GM12878 (cell line): ENCODE measurements around the gene NPHP1. TPM values are rescaled to one million over a fixed set of nuclear protein-coding genes. Genes with fewer than 3 reads are reported as not detected.

Source experiments
- ATAC-seq: fragments of 200-7000 bp; cut with Tn5 transposase; 3 replicates; pipeline ENCODE4 v1.9.1; 2020; ENCODE audit warnings: mild to moderate bottlenecking, moderate library complexity
- BruUV-seq: library from RNA; stranded (reverse); fragments of 400-500 nt; replicated peaks from 2 replicates; lab custom pipeline; 2021; lab: Mats Ljungman, UMichigan
- CTCF ChIA-PET: fragments of 300-600 bp; sonication (Branson Sonifier 250); formaldehyde crosslinking; extraction: SDS; loops from one replicate; lab custom pipeline; 2021; ENCODE audit warnings: inconsistent platforms; lab: Yijun Ruan, JAX
- POLR2A ChIA-PET: fragments of 350-600 bp; formaldehyde crosslinking; extraction: SDS; loops from one replicate; lab custom pipeline; 2021; ENCODE audit warnings: inconsistent platforms; lab: Charles Lee
- RAD21 ChIA-PET: fragments of 300-600 bp; sonication (Branson Sonifier 250); formaldehyde crosslinking; loops from one replicate; lab custom pipeline; 2023; ENCODE audit warnings: antibody characterized with exemption; ENCODE audit not compliant: unreplicated experiment; lab: Charles Lee
- SMC1A ChIA-PET: fragments of 300-600 bp; sonication (Branson Sonifier 250); formaldehyde crosslinking; loops from one replicate; lab custom pipeline; 2023; ENCODE audit not compliant: unreplicated experiment, uncharacterized antibody; lab: Charles Lee
- DNase-seq: peaks from one replicate; pipeline ENCODE4 v3.0.0-alpha.2; 2011; ENCODE audit warnings: low read depth, low spot score
- FAIRE-seq: peaks from 3 replicates; lab custom pipeline; 2011; peaks lifted over from hg19 to GRCh38; lab: Jason Lieb, UNC
- H2AFZ ChIP-seq: 2 replicates; pipeline ENCODE4 v1.6.0; 2011; ENCODE audit warnings: low read depth, low read length, control low read depth; ENCODE audit not compliant: control insufficient read depth
- H3K27ac ChIP-seq: 2 replicates; pipeline ENCODE4 v1.5.1; 2011; ENCODE audit warnings: control low read depth; ENCODE audit not compliant: control insufficient read depth, insufficient read depth
- H3K27me3 ChIP-seq, 2 experiments: replicated peaks in 1 of 2; 2 replicates each; pipeline versions ENCODE4 v1.6.0 to v1.6.1; 2011; ENCODE audit warnings: low read length in 1 of 2; ENCODE audit not compliant: control insufficient read depth in 2 of 2, insufficient read depth in 2 of 2
- H3K36me3 ChIP-seq, 2 experiments: 2 replicates each; pipeline ENCODE4 v1.5.1; 2011; ENCODE audit warnings: low read length in 1 of 2; ENCODE audit not compliant: control insufficient read depth in 2 of 2, insufficient read depth in 2 of 2
- H3K4me1 ChIP-seq: 2 replicates; pipeline ENCODE4 v1.6.1; 2011; ENCODE audit warnings: mild to moderate bottlenecking, low read length, moderate library complexity, mixed read lengths; ENCODE audit not compliant: control insufficient read depth, insufficient read depth
- H3K4me2 ChIP-seq: 2 replicates; pipeline ENCODE4 v1.6.0; 2011; ENCODE audit warnings: control low read depth; ENCODE audit not compliant: control insufficient read depth, insufficient read depth
- H3K4me3 ChIP-seq: fragments of 200-600 bp; sonication (generic); 2 replicates; pipeline ENCODE4 v1.5.1; 2016
- H3K79me2 ChIP-seq: 2 replicates; pipeline ENCODE4 v1.6.0; 2011; ENCODE audit warnings: low read length; ENCODE audit not compliant: control insufficient read depth, insufficient read depth
- H3K9ac ChIP-seq: 2 replicates; pipeline ENCODE4 v1.8.0; 2011; ENCODE audit warnings: low read length, control low read depth, mixed read lengths; ENCODE audit not compliant: control insufficient read depth, insufficient read depth
- H3K9me3 ChIP-seq: replicated peaks from 3 replicates; pipeline ENCODE4 v1.5.1; 2011; ENCODE audit warnings: mild to moderate bottlenecking, low read length; ENCODE audit not compliant: control insufficient read depth, insufficient read depth
- H4K20me1 ChIP-seq: 2 replicates; pipeline ENCODE4 v1.6.0; 2011; ENCODE audit not compliant: control insufficient read depth, insufficient read depth
- ATF7 ChIP-seq: fragments of 450-650 bp; IDR thresholded peaks from 2 replicates; pipeline ENCODE4 v1.6.1; 2016; ENCODE audit warnings: low read depth, mild to moderate bottlenecking
- DPF2 ChIP-seq: fragments of 450-650 bp; IDR thresholded peaks from 2 replicates; pipeline ENCODE4 v1.6.1; 2017; ENCODE audit warnings: mild to moderate bottlenecking
- E2F8 ChIP-seq: fragments of 450-650 bp; IDR thresholded peaks from 2 replicates; pipeline ENCODE4 v1.6.1; 2018; ENCODE audit warnings: mild to moderate bottlenecking, low read depth, moderate library complexity; ENCODE audit not compliant: partially characterized antibody
- EED ChIP-seq: sonication (generic); IDR thresholded peaks from 2 replicates; pipeline ENCODE4 v1.6.1; 2016; ENCODE audit warnings: antibody characterized with exemption, low read depth
- ESRRA ChIP-seq: IDR thresholded peaks from 2 replicates; pipeline ENCODE4 v1.6.1; 2012; ENCODE audit warnings: mild to moderate bottlenecking, low read length, improper control_type of control experiment
- FOXK2 ChIP-seq: fragments of 450-650 bp; IDR thresholded peaks from 2 replicates; pipeline ENCODE4 v1.6.1; 2017; ENCODE audit warnings: mild to moderate bottlenecking, moderate library complexity
- FOXM1 ChIP-seq: IDR thresholded peaks from 2 replicates; pipeline ENCODE4 v1.6.1; 2012; ENCODE audit warnings: low read depth, mild to moderate bottlenecking, inconsistent platforms, low read length, moderate library complexity
- IKZF2 ChIP-seq, 2 experiments: fragments of 450-650 bp; IDR thresholded peaks; 2 replicates each; pipeline ENCODE4 v1.6.1; 2017; ENCODE audit warnings: mild to moderate bottlenecking in 2 of 2, moderate library complexity in 2 of 2
- MEF2B ChIP-seq: fragments of 450-650 bp; IDR thresholded peaks from 2 replicates; pipeline ENCODE4 v1.6.1; 2018; ENCODE audit warnings: mild to moderate bottlenecking, moderate library complexity; ENCODE audit not compliant: partially characterized antibody, poor library complexity, severe bottlenecking
- MTA3 ChIP-seq: IDR thresholded peaks from 2 replicates; pipeline ENCODE4 v1.6.1; 2012; ENCODE audit warnings: low read length, inconsistent platforms, borderline replicate concordance
- MYB ChIP-seq: fragments of 150-350 bp; IDR thresholded peaks from 2 replicates; pipeline ENCODE4 v1.6.1; 2014; ENCODE audit warnings: mild to moderate bottlenecking, low read depth, low read length, borderline replicate concordance
- NFYB ChIP-seq: IDR thresholded peaks from 2 replicates; pipeline ENCODE4 v1.6.1; 2011; ENCODE audit warnings: low read depth, mild to moderate bottlenecking, low read length, improper control_type of control experiment, moderate library complexity; ENCODE audit not compliant: insufficient read depth
- NR2F1 ChIP-seq: fragments of 450-650 bp; conservative IDR thresholded peaks from 2 replicates; pipeline ENCODE4 v1.6.1; 2017; ENCODE audit warnings: mild to moderate bottlenecking
- RB1 ChIP-seq: fragments of 450-650 bp; formaldehyde crosslinking; IDR thresholded peaks from 2 replicates; pipeline ENCODE4 v1.6.1; 2017; ENCODE audit warnings: mild to moderate bottlenecking, borderline replicate concordance
- STAT1 ChIP-seq: fragments of 450-650 bp; conservative IDR thresholded peaks from 2 replicates; pipeline ENCODE4 v1.6.1; 2014; ENCODE audit warnings: antibody characterized with exemption, mild to moderate bottlenecking
- TARDBP ChIP-seq: IDR thresholded peaks from 2 replicates; pipeline ENCODE4 v1.6.1; 2016; ENCODE audit warnings: borderline replicate concordance
- TCF12 ChIP-seq: IDR thresholded peaks from 2 replicates; pipeline ENCODE4 v1.6.1; 2011; ENCODE audit warnings: low read depth, mild to moderate bottlenecking, low read length
- WRNIP1 ChIP-seq: IDR thresholded peaks from 2 replicates; pipeline ENCODE4 v1.6.1; 2011; ENCODE audit warnings: low read depth, low read length, improper control_type of control experiment, borderline replicate concordance
- ZBED1 ChIP-seq: IDR thresholded peaks from 2 replicates; pipeline ENCODE4 v1.6.1; 2016; ENCODE audit warnings: borderline replicate concordance
- ZNF24 ChIP-seq: fragments of 450-650 bp; IDR thresholded peaks from 2 replicates; pipeline ENCODE4 v1.6.1; 2017; ENCODE audit warnings: antibody characterized with exemption, mild to moderate bottlenecking
- WGBS: methylation state at CpG from one replicate; pipeline ENCODE4 v1.1.6; 2016; ENCODE audit warnings: low lambda C conversion rate; ENCODE audit not compliant: insufficient replicate concordance, insufficient coverage; ENCODE audit errors: missing lambda C conversion rate; 5-methylcytosine and 5-hydroxymethylcytosine counted together
- in situ Hi-C: fragments of 300-500 bp; cut with MboI; formaldehyde crosslinking; loops from 9 replicates; pipeline ENCODE4 v1.14.3; 2018; ENCODE audit warnings: mixed read lengths
- intact Hi-C: fragments of 100-400 bp; cut with micrococcal nuclease; formaldehyde crosslinking; loops from one replicate; pipeline ENCODE4 v1.14.2; 2022; ENCODE audit not compliant: unreplicated experiment
- polyA plus RNA-seq, 11 experiments: library from polyadenylated mRNA; depleted of rRNA in 4 of 11; unstranded in 6 of 11; stranded (reverse) in 5 of 11; fragments of >200 nt; fragmentation: Nextera tagmentation in 4 of 11; fragmentation: Illumina TruSeq in 1 of 11; extraction: Ambion mirVana in 4 of 11; extraction: Trizol in 1 of 11; gene quantifications; 1 replicate in 1 of 11; 2 replicates in 10 of 11; pipeline versions ENCODE4 v1.2.1 to v1.2.3, GENCODE V29; 2011 to 2016; ENCODE audit warnings: inconsistent platforms in 2 of 11, missing spikeins in 2 of 11, low read depth in 1 of 11
- total RNA-seq, 4 experiments: library from RNA; depleted of rRNA in 3 of 4; stranded (reverse); fragments of >200 nt in 3 of 4; fragmentation: Illumina TruSeq in 1 of 4; extraction: Trizol in 1 of 4; gene quantifications; 2 replicates each; pipeline versions ENCODE4 v1.2.1 to v1.2.3, GENCODE V29; 2013 to 2021

Gene NPHP1
- total and polyA plus RNA-seq, 10 of the 15 experiments (the other 5 are each of a cell fraction or from before 2014, with no cell fraction given): 0.23 to 3.5 (median 1.2) TPM

- no peak overlapping the region for H3K4me3 ChIP-seq
- H3K79me2 ChIP-seq: no peaks in the 10 kb centered on the region
- no TSS peak for BruUV-seq
- H3K27me3 ChIP-seq: no peaks in the 10 kb centered on the region
- H4K20me1 ChIP-seq: no peaks in the 10 kb centered on the region
- no peak for DNase-seq
- no peaks in the 10 kb centered on the region for H3K9me3 ChIP-seq
- no peak for ATAC-seq
- in situ Hi-C loops (loop anchor here (25.0 kb wide), 1 partner anchor 1515 kb away; no protein-coding TSS in a partner anchor), intact Hi-C loops (no loop called here)
- no peak overlapping the region for H3K9ac ChIP-seq
- TF ChIP-seq TARDBP (no peak), EED (no peak), NR2F1 (no peak), ESRRA (no peak), TCF12 (no peak), ZBED1 (no peak), MEF2B (no peak), MYB (no peak), FOXK2 (no peak), MTA3 (no peak), IKZF2 (IDR thresholded peaks at IDR 0.05) (no peak), ATF7 (no peak), STAT1 (no peak), FOXM1 (no peak), DPF2 (no peak), NFYB (no peak), WRNIP1 (no peak), E2F8 (no peak), ZNF24 (no peak), RB1 (no peak)
- FAIRE-seq: no peak
- no peak overlapping the region for H3K27ac ChIP-seq
- WGBS: 42% methylated on average over 6 of the region's 6 CpGs
- CTCF ChIA-PET: no interaction called here
- H3K36me3 ChIP-seq: no peaks in the 10 kb centered on the region
- H2AFZ ChIP-seq: no peak overlapping the region
- POLR2A ChIA-PET: no interaction called here
- H3K4me2 ChIP-seq: no peak overlapping the region
- no peaks in the 10 kb centered on the region for H3K4me1 ChIP-seq
- SMC1A ChIA-PET: no interaction called here
- RAD21 ChIA-PET: no interaction called here
Observed at GRCh38 chr2:110172506-110172905, 32.3 kb downstream of the NPHP1 start.
